Fibroblast of skin of left biceps (primary cell): ENCODE data around the gene GBA2.

Experiments used
- DNase-seq, 2 experiments: peaks; one replicate each; pipeline ENCODE4 v3.0.0-alpha.2; 2013; ENCODE audit warnings: low read depth in 2 of 2

GBA2 gene

DNA sequence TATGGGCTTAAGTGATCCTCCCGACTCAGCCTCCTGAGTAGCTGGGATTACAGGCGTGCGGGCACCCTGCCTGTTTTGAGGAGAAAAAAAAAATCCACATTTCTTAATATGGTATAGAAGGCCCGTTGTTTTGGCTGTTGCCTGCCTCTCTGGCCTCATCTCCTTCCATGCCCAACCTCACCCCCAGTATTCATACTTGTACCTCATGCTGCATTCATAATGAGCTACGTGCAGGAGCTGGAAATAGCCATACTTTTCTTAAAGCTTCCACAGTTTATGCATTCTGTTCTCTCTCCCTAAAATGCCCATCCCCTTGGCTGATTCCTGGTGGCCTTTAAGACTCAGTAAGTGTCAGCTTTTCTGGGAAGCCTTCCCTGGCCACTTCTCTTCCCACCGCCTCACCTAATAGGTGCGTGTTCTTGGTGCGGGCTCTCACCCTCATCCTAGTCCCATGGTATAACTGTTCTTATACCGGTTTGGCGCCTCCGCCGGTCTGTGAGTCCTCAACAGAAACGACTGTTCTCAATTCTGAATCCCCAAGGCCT, 57.2 kb downstream of the GBA2 start:
- no peak for DNase-seq

DNA sequence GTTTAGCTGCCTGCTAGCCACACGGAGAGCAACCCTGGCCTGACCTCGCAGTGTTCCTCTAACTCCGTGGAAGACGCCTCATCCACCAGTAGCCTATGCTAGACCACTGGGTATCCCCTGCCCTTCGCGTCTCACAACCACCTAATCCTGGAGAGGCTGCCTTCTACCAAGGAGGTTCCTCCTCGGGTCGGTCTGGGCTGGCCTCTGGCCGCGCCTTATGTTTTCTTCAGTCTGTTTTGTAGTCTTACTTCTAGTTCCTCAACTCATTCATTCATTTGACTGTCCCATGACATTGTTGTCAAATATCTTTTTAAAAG, 57.7 kb downstream of the GBA2 start:
- DNase-seq = no peak

DNA sequence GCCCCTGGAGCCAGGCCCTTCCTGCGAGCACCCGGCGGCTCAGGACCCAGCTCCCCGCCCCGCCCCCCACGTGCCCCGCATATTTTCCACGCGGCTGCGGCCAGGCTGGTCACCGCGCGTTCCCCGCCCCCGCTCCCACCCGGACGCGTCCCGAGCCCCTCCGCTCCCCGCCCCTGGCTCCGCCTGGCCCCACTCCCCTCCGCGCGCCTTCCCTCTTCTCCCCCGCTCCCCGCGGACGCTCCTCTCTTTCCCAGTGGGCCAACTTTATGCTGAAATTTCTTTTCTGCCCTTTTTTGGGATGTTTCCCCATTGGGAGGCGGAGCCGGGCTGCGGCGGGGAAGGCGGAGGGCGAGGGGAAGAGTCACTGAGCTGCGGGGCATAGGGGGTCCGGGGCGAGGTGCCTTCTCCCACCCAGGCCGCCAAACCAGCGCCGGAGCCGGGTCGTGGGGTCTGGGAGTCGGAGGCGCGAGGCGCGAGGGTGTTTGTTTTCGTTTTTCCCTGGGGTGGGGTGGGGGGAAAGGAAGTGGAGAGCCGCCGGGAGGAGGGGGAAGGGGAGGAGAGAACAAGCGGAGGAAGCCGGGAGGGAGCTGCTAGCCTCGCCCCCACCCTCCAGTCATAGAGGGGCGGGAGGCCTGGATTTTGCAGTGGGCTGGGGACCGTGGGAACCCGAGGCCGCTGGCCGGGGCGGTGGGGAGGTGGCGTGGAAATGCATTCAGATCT, 58.3 kb downstream of the GBA2 start:
- DNase-seq = peak; percentile 77 to 82

DNA sequence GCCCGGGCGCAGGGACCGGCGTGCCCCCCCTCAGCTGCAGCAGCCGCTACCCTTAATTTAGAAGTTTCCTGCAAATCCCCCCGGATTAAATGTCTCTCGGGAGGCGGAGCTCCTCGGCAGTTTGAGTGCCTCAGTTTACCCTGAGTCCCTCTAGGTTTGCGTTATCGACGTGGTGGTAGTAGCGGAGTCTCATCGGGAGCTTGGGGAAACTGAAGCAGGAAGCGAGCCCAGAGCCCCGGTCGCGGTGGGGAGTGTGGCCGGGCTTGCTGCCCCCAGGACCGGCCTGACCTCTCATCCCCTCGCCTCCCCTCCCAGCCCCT, 58.8 kb downstream of the GBA2 start:
- DNase-seq = peak; percentile 36

DNA sequence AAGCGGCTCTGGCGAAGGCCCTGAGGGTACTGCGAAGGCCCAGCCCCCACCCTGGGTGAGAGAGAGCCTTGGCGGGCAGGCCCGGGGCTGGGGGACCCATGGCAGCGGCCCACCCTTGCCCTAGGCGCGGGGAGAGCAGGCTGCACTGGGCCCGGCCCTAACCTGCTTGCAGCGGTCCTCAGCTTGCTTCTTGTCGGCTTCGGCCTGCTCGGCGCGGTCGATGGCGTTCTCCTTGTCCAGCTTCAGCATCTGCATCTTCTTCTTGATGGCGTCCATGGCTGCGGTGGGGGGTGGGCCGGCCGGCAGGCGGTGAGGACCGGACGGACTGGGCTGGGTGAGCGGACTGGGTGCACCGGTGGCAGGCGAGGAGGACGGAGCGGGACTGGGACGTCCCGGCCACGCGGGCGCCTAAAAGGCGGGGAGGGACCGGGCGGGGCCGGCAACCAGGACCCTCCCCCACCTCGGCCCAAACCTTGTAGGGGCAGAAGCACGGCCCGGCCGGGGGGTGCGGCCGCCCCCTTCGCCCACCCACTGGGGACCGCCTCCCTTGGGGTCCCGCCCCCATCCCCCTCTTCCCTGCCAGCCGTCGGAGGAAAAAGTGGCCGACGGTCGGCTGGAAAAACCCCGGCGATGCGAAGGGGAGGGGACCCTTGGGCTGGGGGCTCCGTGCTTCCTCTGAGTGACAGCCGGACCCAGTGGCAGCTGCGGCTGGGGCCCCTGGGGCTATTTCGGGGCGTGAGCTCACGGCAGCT, 59.3 kb downstream of the GBA2 start, which contains the start of gene TPM2:
Gene TPM2, minus strand, starts transcription at position 384 of the 752 bp plus-strand sequence. Its CDS starts 108 bp downstream, at position 276.
- peak; percentile 79 to 82 for DNase-seq

DNA sequence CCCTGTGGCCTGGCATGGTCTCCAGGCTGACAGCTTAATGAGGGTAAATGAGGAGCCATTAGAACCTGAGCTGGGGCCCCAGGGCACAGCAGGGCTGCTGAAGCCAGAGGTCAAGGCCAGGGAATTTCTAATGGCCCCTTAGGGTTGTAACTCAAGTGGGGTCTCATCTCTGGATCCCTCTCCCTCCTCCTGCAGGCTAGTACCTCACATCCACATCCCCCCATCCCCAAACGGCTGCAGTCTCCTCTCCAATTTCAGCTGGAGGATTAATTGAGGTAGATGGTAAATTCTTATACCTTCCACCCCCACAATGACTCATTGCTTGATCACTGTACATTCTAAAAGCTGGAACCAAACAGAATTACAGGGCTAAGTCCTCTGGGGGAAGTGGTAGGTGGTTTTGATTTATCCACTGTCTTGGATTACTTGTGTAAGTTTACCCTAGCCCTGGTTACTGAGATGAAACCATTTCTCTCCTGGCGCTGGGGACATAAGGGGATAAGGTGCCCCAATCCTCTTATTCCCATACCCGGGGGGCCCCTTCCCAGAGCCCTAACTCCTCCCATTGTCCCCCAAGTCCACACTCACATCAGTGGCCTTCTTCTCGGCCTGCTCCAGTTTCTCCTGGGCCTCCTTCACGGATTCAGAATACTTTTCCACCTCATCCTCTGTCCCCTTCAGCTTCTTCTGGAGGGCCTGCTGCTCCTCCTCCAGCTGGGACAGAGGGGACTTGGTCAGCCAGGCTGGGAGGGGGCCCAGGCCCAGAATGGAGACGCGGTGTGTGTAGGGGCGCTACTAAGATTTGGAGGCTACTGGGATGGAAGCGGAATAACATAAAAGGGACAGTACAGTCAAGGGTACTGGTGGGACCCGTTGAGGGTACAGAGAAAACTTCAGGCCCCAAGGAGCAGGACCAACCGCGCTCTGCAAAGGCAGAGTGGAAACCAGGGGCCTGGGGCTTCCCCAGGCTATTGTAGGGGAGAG, 60.2 kb downstream of the GBA2 start:
- peak; percentile 67 to 68 for DNase-seq

DNA sequence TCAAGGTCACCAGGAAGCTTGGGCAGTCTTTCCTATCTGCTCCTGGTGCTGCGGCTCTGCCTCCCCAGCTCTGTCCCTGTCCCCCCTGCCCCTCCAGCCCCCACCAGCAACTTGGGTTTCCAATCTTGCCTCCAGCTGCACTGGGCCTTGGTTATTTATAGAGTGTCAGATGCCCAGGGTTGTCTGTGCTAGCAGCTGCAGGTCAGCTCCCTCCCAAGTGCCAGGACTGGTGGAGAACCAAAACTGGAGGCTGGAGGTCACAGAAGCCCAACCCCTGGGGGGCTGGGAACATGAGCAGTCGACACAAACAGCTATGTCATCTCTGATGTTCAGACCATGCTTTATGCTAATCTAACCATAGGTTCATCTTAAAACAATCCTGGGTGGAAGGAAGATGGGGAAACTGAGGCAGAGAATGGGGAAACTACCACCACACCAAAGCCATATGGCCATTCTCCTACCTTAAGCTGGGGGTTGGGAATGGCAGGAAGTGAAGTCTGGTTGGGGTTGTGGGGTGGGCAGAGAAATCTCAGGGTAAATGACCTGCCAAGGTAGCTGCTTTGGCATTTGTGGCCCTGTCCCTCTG, 61.0 kb downstream of the GBA2 start:
- no peak for DNase-seq

DNA sequence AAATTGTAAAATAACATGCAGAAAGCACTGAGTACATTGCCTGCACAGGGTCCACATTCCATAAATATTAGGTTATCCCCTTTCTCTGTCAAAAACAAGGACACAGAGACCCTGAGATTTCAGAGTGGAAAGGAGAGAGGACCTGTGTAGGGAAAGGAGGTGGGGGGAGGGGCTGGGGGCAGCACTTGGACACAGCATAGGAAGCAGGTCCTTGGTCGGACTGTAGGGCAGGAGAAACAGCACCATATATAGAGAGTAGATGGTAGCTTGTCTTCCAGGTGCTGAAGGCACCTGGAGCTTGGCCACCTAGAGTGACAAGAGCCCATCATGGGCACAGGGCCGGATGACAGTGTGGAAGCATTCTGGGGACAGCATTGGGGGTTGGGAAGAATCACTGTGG, 61.7 kb downstream of the GBA2 start:
- no peak for DNase-seq
